Right lobe of liver (tissue), 6 donors: Measurements from ENCODE around the gene SAFB2. TPM values are rescaled to one million over a fixed set of nuclear protein-coding genes. Genes with fewer than 3 reads are reported as not detected.
A peak's percentile ranks its signal among the peaks of the same experiment; 100 is the strongest.

Experiments
- ATAC-seq, 4 donors: fragments of 200-7000 bp; cut with Tn5 transposase; one replicate each; pipeline ENCODE4 v1.9.1; 2020; ENCODE audit warnings: mild to moderate bottlenecking in 4 of 4, moderate library complexity in 4 of 4
- DNase-seq, 3 donors: peaks; one replicate each; pipeline ENCODE4 v3.0.0-alpha.2; 2020
- H3K27ac ChIP-seq, 3 donors: fragments of 200-600 bp; one replicate each; pipeline ENCODE4 v1.8.0; 2022
- H3K27me3 ChIP-seq, 2 donors: fragments of 200-600 bp; one replicate each; pipeline ENCODE4 v1.8.0; 2022
- H3K36me3 ChIP-seq, 4 donors: fragments of 200-600 bp; sonication (generic) in 1 of 4; one replicate each; pipeline versions ENCODE4 v1.5.1 to v1.8.0; 2017 to 2022; ENCODE audit warnings: control low read depth in 1 of 4
- H3K4me1 ChIP-seq, 4 donors: fragments of 200-600 bp; sonication (generic) in 1 of 4; one replicate each; pipeline versions ENCODE4 v1.5.1 to v1.8.0; 2017 to 2022; ENCODE audit warnings: control low read depth in 1 of 4
- H3K4me3 ChIP-seq, 3 donors: fragments of 200-600 bp; one replicate each; pipeline ENCODE4 v1.8.0; 2022
- H3K9me3 ChIP-seq, 4 donors: fragments of 200-600 bp; sonication (generic) in 1 of 4; one replicate each; pipeline versions ENCODE4 v1.5.1 to v1.8.0; 2017 to 2022; ENCODE audit warnings: control low read depth in 1 of 4
- CTCF ChIP-seq, 4 donors: fragments of 200-600 bp in 3 of 4; fragments of 450-650 bp in 1 of 4; IDR thresholded peaks; one replicate each; pipeline versions ENCODE4 v1.5.1 to v1.8.0; 2016 to 2022; ENCODE audit warnings: antibody characterized with exemption in 4 of 4, mild to moderate bottlenecking in 2 of 4
- POLR2A ChIP-seq: fragments of 450-650 bp; IDR thresholded peaks from one replicate; pipeline ENCODE4 v1.6.1; 2017; ENCODE audit warnings: antibody characterized with exemption, mild to moderate bottlenecking
- WGBS: methylation state at CpG from one replicate; pipeline ENCODE4 v1.1.6; 2018; ENCODE audit warnings: low coverage, low lambda C conversion rate; ENCODE audit not compliant: insufficient coverage; ENCODE audit errors: missing lambda C conversion rate; 5-methylcytosine and 5-hydroxymethylcytosine counted together
- intact Hi-C, 2 donors: fragments of 100-400 bp; cut with DNase I; formaldehyde crosslinking; loops; one replicate each; pipeline versions ENCODE4 v1.11.2 to v1.14.1; 2022
- total RNA-seq, 6 experiments: library from RNA; depleted of rRNA in 2 of 6; stranded (reverse); fragments of >200 nt in 2 of 6; fragmentation: NEBNext Ultra II Directional in 3 of 6; extraction: Animal tissue kit (Norgen Biotek cat#: 25700) in 3 of 6; gene quantifications; one replicate each; pipeline versions ENCODE4 v1.1.0 to v1.2.4, GENCODE V29; 2016 to 2023
- donor health status: DM: no; HTN: yes; CAD: no.
- donor health status: DM: no; HTN: no; CAD: no.
- donor health status: DM: no; HTN: no; CAD: no.
- donor health status: DM: no; HTN: yes; CAD: no.
- donor health status: DM: no; HTN: yes; CAD: no.

Gene SAFB2
- total RNA-seq, 6 experiments from 2014 or later, result 16.9 to 48.9 (median 41.7) TPM

DNA sequence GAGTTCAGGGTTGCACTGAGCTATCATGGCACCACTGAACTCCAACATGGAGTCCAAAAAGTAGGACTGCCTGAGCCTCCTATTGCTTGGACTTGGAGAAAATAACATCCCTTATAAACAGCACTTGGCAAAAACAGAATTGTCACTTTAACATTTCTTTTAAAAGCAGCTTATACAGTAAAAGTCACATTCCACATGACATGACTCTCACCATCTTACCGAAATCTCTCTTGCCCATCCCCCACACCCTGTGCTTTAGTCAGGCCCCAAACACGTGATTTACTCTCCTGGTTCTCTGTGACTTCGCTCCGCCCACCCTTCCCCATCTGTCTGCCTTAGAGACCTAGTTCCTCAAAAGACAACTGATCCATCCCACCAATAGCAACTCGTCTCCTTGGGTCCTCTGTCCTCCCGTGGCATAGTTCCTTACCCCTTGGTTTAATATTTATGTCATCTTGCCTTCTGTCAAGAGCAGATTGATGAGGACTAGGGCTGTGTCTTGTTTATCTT, 4.9 kb upstream of the SAFB2 start:
- peaks cover 0 to 65% (median 23%) of the 10 kb centered on the region in 4 donors for H3K4me1 ChIP-seq
- no peaks in the 10 kb centered on the region for H3K9me3 ChIP-seq
- no peak overlapping the region for H3K27ac ChIP-seq
- no peak overlapping the region for H3K4me3 ChIP-seq
- H3K27me3 ChIP-seq, result no peaks in the 10 kb centered on the region
- 46% methylated on average over 6 of the region's 6 CpGs for WGBS
- ATAC-seq (no peak), DNase-seq (peak in 1 of 3 donors; percentile 55)
- TF ChIP-seq POLR2A, result no peak
- TF ChIP-seq CTCF (IDR thresholded peaks at IDR 0.05), result no peak
- peaks cover 0 to 42% (median 15%) of the 10 kb centered on the region in 4 donors for H3K36me3 ChIP-seq
- intact Hi-C loops, result loop anchor here in 1 of 2 donors (5.0 kb wide), 1 partner anchor 45 kb away; no protein-coding TSS in a partner anchor

DNA sequence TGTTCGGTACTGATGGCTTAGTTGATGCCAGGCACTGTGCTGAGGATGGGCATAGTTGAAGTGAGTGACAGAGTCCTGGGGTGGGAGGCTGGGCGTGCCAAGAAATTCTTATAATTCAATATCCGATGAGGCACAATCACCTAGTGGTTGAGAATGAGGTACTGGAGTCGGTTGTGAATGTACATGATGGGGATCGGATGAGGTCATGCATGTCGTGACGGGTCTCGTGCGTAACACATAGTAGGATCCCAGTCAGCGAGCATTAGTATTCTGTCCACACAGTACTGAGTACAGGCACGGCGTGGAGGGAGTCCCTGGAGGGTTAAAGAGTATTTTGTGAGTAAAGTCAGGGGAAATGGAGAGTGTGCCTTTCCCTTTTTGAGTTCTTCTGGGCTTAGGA, 3.1 kb upstream of the SAFB2 start:
- DNase-seq, result no peak
- 72% methylated on average over 10 of the region's 12 CpGs for WGBS
- TF ChIP-seq CTCF (IDR thresholded peaks at IDR 0.05) (no peak), POLR2A (no peak)
- peaks cover 0 to 57% (median 19%) of the 10 kb centered on the region in 4 donors for H3K4me1 ChIP-seq
- H3K4me3 ChIP-seq, result no peak overlapping the region
- intact Hi-C loops, result loop anchor here in 1 of 2 donors (5.0 kb wide), 1 partner anchor 47 kb away; no protein-coding TSS in a partner anchor
- H3K36me3 ChIP-seq, result peaks cover 0 to 42% (median 16%) of the 10 kb centered on the region in 4 donors
- ATAC-seq, result no peak
- H3K27me3 ChIP-seq, result no peaks in the 10 kb centered on the region
- no peak overlapping the region for H3K27ac ChIP-seq
- H3K9me3 ChIP-seq, result no peaks in the 10 kb centered on the region

DNA sequence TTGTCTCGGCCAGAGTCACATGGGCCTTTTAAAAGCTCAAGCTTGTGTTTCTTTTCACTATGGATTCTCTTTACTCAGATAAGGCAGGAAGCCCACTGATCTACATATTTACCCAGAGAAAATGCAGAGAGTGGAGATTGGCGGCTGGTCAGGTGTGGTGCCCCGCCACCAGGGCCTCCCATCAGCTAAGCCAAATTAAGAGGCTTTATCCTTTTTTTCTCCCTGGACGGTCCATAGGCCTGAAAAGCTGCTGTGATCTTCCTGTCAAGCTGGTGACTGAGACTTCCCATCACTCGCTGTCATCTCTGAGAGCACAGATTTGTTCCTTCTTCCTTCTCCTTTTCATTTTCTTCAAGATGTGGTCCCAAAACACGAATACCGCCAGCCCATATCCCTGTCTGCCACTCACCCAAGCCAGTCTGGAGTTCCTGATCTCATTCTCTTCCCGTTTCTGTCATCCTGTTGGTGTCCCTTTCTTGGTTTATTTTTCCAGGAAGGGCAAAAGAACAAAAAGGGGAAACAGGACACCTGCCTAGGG, 2.2 kb upstream of the SAFB2 start:
- Histone ChIP-seq H3K4me3 (peak overlapping the region; percentile 95 to 100 (median 96)), H3K27ac (peak overlapping the region in 1 of 3 donors; percentile 95), H3K4me1 (peaks cover 0 to 65% (median 20%) of the 10 kb centered on the region in 4 donors), H3K9me3 (no peaks in the 10 kb centered on the region), H3K36me3 (peaks cover 0 to 37% (median 18%) of the 10 kb centered on the region in 4 donors), H3K27me3 (no peaks in the 10 kb centered on the region)
- TF ChIP-seq CTCF (IDR thresholded peaks at IDR 0.05) (no peak), POLR2A (no peak)
- intact Hi-C loops, result loop anchor here in 1 of 2 donors (5.0 kb wide), 1 partner anchor 47 kb away; no protein-coding TSS in a partner anchor
- 23% methylated on average over 8 of the region's 8 CpGs for WGBS
- ATAC-seq, result no peak
- no peak for DNase-seq

DNA sequence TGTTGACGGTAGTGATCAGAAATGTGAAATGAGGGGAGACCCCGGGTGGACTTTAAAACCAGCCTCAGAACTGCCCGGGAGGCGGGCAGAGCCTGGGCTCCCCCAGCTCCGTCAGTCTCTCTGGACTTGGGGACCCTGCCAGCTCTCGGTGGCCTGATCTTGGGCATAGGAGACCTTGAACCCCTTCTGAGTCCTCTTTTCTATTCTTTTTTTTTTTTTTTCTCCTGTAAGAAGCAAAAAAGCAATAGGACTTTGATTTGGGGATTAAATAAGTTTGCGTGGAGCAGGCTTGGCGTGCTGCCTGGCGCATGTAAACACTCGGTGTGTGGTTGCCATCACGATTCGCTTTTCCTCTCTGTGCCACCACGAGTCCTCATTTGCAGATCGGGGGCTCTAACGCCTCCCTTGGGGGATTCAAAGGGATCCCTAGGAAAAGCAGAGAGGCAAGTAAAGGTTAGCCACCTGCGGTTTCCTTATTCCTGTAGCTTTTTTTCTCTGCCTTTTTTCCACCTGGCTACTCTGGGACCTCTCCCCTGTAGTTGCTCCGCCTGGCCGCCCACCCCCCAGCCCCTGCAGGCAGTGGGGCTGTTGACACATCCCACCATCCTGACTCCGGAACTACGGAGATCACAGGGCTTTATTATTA, 1.6 kb upstream of the SAFB2 start:
- intact Hi-C loops, result no loop called here
- no peaks in the 10 kb centered on the region for H3K9me3 ChIP-seq
- 0% methylated on average over 19 of the region's 20 CpGs for WGBS
- ATAC-seq, result peak in 2 of 4 donors; percentile 7 to 9
- no peaks in the 10 kb centered on the region for H3K27me3 ChIP-seq
- peak overlapping the region; percentile 95 to 100 (median 96) for H3K4me3 ChIP-seq
- H3K27ac ChIP-seq, result peak overlapping the region; percentile 90 to 96 (median 95)
- H3K36me3 ChIP-seq, result peaks cover 0 to 38% (median 18%) of the 10 kb centered on the region in 4 donors
- H3K4me1 ChIP-seq, result peaks cover 0 to 66% (median 20%) of the 10 kb centered on the region in 4 donors
- peak; percentile 68 to 71 (median 68) for DNase-seq
- TF ChIP-seq CTCF (IDR thresholded peaks at IDR 0.05) (no peak), POLR2A (no peak)
